Fibroblast of lung (primary cell): ENCODE results near the gene NPC2. TPM values are rescaled to one million over a fixed set of nuclear protein-coding genes. Genes with fewer than 3 reads are reported as not detected.

Source experiments
- DNase-seq, 2 donors: peaks; one replicate each; pipeline versions ENCODE4 v3.0.0 to v3.0.0-alpha.2; 2010; ENCODE audit warnings: low read depth in 2 of 2
- H2AFZ ChIP-seq: 2 replicates; pipeline ENCODE4 v1.5.1; 2012; ENCODE audit warnings: low read length, control low read depth, inconsistent platforms
- H3K27ac ChIP-seq: 2 replicates; pipeline ENCODE4 v1.5.1; 2011; ENCODE audit warnings: low read length, control low read depth; ENCODE audit not compliant: insufficient read depth
- H3K27me3 ChIP-seq: 2 replicates; pipeline ENCODE4 v1.5.1; 2011; ENCODE audit warnings: mild to moderate bottlenecking, low read length; ENCODE audit not compliant: control insufficient read depth, insufficient read depth
- H3K36me3 ChIP-seq: 2 replicates; pipeline ENCODE4 v1.5.1; 2011; ENCODE audit warnings: low read length; ENCODE audit not compliant: control insufficient read depth, insufficient read depth
- H3K4me1 ChIP-seq: 2 replicates; pipeline ENCODE4 v1.5.1; 2011; ENCODE audit warnings: low read length; ENCODE audit not compliant: control insufficient read depth, insufficient read depth; ENCODE audit errors: extremely low read depth
- H3K4me2 ChIP-seq: 2 replicates; pipeline ENCODE4 v1.5.1; 2011; ENCODE audit warnings: low read length, control low read depth; ENCODE audit not compliant: insufficient read depth; ENCODE audit errors: extremely low read depth
- H3K4me3 ChIP-seq, 4 experiments: fragments of 200-600 bp in 1 of 4; sonication (generic) in 1 of 4; replicated peaks in 1 of 4; 2 replicates each; pipeline ENCODE4 v1.5.1; 2011 to 2016; ENCODE audit warnings: low read length in 4 of 4, low read depth in 3 of 4, mild to moderate bottlenecking in 3 of 4, control low read depth in 2 of 4, inconsistent platforms in 1 of 4, mixed read lengths in 1 of 4; ENCODE audit not compliant: insufficient read depth in 1 of 4; ENCODE audit errors: control extremely low read depth in 1 of 4
- H3K79me2 ChIP-seq: 2 replicates; pipeline ENCODE4 v1.5.1; 2012; ENCODE audit warnings: mild to moderate bottlenecking, low read length, inconsistent platforms; ENCODE audit not compliant: control insufficient read depth, insufficient read depth
- H3K9ac ChIP-seq: 2 replicates; pipeline ENCODE4 v1.5.1; 2011; ENCODE audit warnings: mild to moderate bottlenecking, low read length, control low read depth; ENCODE audit not compliant: insufficient read depth
- H3K9me3 ChIP-seq: 2 replicates; pipeline ENCODE4 v1.5.1; 2012; ENCODE audit warnings: low read depth, low read length; ENCODE audit not compliant: control insufficient read depth, insufficient read depth
- H4K20me1 ChIP-seq: 2 replicates; pipeline ENCODE4 v1.5.1; 2011; ENCODE audit warnings: low read length; ENCODE audit not compliant: control insufficient read depth, insufficient read depth; ENCODE audit errors: extremely low read depth
- CTCF ChIP-seq, 2 donors: IDR thresholded peaks in 1 of 2; conservative IDR thresholded peaks in 1 of 2; 1 replicate in 1 of 2; 2 replicates in 1 of 2; pipeline ENCODE4 v1.5.1; 2011 to 2012; ENCODE audit warnings: low read length in 2 of 2, control low read depth in 1 of 2, inconsistent platforms in 1 of 2, low read depth in 1 of 2, mild to moderate bottlenecking in 1 of 2
- EZH2 ChIP-seq: IDR thresholded peaks from 2 replicates; pipeline ENCODE4 v1.5.1; 2012; ENCODE audit warnings: low read length, control low read depth, mild to moderate bottlenecking; ENCODE audit errors: missing control alignments
- polyA plus RNA-seq, 2 donors: library from polyadenylated mRNA; depleted of rRNA in 1 of 2; stranded (reverse) in 1 of 2; unstranded in 1 of 2; fragments of >200 nt; gene quantifications; 2 replicates each; pipeline ENCODE4 v1.2.1, GENCODE V29; 2011 to 2012; ENCODE audit warnings: missing spikeins in 1 of 2
- total RNA-seq: library from RNA; depleted of rRNA; stranded (reverse); fragments of >200 nt; gene quantifications from 2 replicates; pipeline ENCODE4 v1.2.1, GENCODE V29; 2014

The NPC2 gene
- total and polyA plus RNA-seq, 2 donors (not counting 1 experiment from before 2014, with no cell fraction given), result 238 to 275 TPM

GRCh38 chr14:74464785-74465184, 28.3 kb downstream of the NPC2 start:
- Histone ChIP-seq H4K20me1 (no peaks in the 10 kb centered on the region), H3K4me3 (no peak overlapping the region), H3K4me2 (no peak overlapping the region), H3K36me3 (no peaks in the 10 kb centered on the region), H3K27ac (no peak overlapping the region), H3K27me3 (peaks cover 9% of the 10 kb centered on the region), H3K9me3 (no peaks in the 10 kb centered on the region), H3K4me1 (no peaks in the 10 kb centered on the region), H3K9ac (no peak overlapping the region), H3K79me2 (no peaks in the 10 kb centered on the region), H2AFZ (no peak overlapping the region)
- no peak for TF ChIP-seq EZH2
- no peak for DNase-seq

GRCh38 chr14:74463697-74464096, 29.4 kb downstream of the NPC2 start:
- H2AFZ ChIP-seq, result no peak overlapping the region
- no peaks in the 10 kb centered on the region for H3K36me3 ChIP-seq
- TF ChIP-seq CTCF (conservative IDR thresholded peaks at IDR 0.05 in 1 of 2, IDR thresholded peaks at IDR 0.05 in 1 of 2; ENCODE audit: low read depth in 1 of 2, low read length in 2 of 2) (no peak), EZH2 (no peak)
- H3K79me2 ChIP-seq, result no peaks in the 10 kb centered on the region
- peaks cover 9% of the 10 kb centered on the region for H3K27me3 ChIP-seq
- H3K4me2 ChIP-seq, result no peak overlapping the region
- H3K9me3 ChIP-seq, result no peaks in the 10 kb centered on the region
- H3K4me1 ChIP-seq, result no peaks in the 10 kb centered on the region
- no peak for DNase-seq
- H3K9ac ChIP-seq, result no peak overlapping the region
- H3K4me3 ChIP-seq, result no peak overlapping the region
- H3K27ac ChIP-seq, result no peak overlapping the region
- no peaks in the 10 kb centered on the region for H4K20me1 ChIP-seq

GRCh38 chr14:74462993-74463392, 30.1 kb downstream of the NPC2 start:
- Histone ChIP-seq H4K20me1 (no peaks in the 10 kb centered on the region), H3K4me2 (no peak overlapping the region), H3K36me3 (no peaks in the 10 kb centered on the region), H3K9me3 (no peaks in the 10 kb centered on the region), H3K4me3 (no peak overlapping the region), H3K27ac (no peak overlapping the region), H2AFZ (no peak overlapping the region), H3K9ac (no peak overlapping the region), H3K27me3 (peaks cover 9% of the 10 kb centered on the region), H3K79me2 (no peaks in the 10 kb centered on the region), H3K4me1 (no peaks in the 10 kb centered on the region)
- TF ChIP-seq CTCF (conservative IDR thresholded peaks at IDR 0.05 in 1 of 2, IDR thresholded peaks at IDR 0.05 in 1 of 2; ENCODE audit: low read depth in 1 of 2, low read length in 2 of 2), result no peak
- TF ChIP-seq EZH2, result no peak
- DNase-seq, result no peak
